Astrocyte (in vitro differentiated cells and primary cell): ENCODE measurements around the gene ABTB2.

ENCODE experiments used
- EZH2 ChIP-seq: IDR thresholded peaks from 2 replicates; pipeline ENCODE4 v1.6.1; 2012; ENCODE audit warnings: mild to moderate bottlenecking, low read length, inconsistent platforms; ENCODE audit not compliant: insufficient read depth
- TF ChIP-seq, protein P1 (sequence below): IDR thresholded peaks from 2 replicates; pipeline ENCODE4 v1.5.1; 2011; ENCODE audit warnings: low read depth, mild to moderate bottlenecking, inconsistent platforms, low read length, moderate library complexity; ENCODE audit not compliant: insufficient read depth

DNA sequence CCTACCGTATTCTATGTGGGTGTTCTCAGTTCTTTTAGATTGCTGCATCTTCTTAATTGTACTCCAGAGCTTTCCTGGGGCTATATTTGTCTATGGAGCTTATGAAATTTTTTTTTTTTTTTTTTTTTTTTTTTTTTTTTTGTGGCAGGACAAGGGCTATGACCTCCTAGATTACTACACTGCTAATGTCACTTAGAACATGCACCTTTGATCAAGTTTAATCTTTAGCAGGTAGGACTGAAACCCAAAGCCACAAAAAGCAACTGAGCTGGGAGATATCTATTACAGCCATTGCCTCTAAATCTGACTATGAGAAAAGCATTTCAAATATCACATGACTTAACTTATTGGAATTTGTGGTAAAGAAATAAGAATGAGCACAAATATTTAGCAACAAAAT lies 21.7 kb upstream of the ABTB2 start:
- TF ChIP-seq, protein P1, sequence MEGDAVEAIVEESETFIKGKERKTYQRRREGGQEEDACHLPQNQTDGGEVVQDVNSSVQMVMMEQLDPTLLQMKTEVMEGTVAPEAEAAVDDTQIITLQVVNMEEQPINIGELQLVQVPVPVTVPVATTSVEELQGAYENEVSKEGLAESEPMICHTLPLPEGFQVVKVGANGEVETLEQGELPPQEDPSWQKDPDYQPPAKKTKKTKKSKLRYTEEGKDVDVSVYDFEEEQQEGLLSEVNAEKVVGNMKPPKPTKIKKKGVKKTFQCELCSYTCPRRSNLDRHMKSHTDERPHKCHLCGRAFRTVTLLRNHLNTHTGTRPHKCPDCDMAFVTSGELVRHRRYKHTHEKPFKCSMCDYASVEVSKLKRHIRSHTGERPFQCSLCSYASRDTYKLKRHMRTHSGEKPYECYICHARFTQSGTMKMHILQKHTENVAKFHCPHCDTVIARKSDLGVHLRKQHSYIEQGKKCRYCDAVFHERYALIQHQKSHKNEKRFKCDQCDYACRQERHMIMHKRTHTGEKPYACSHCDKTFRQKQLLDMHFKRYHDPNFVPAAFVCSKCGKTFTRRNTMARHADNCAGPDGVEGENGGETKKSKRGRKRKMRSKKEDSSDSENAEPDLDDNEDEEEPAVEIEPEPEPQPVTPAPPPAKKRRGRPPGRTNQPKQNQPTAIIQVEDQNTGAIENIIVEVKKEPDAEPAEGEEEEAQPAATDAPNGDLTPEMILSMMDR, result no peak
- TF ChIP-seq EZH2, result no peak
